Calu3 (cell line): ENCODE measurements around the gene ULK4. TPM values are rescaled to one million over a fixed set of nuclear protein-coding genes. Genes with fewer than 3 reads are reported as not detected.

Source experiments
- BruUV-seq: library from RNA; stranded (reverse); fragments of 400-500 nt; replicated peaks from 2 replicates; lab custom pipeline; 2021; lab: Mats Ljungman, UMichigan
- CTCF ChIA-PET: fragments of 300-600 bp; sonication (Branson Sonifier 250); formaldehyde crosslinking; loops from one replicate; lab custom pipeline; 2022; ENCODE audit warnings: antibody characterized with exemption; lab: Charles Lee
- DNase-seq: peaks from one replicate; pipeline ENCODE4 v3.0.0; 2022
- H3K27ac Mint-ChIP-seq: one replicate; pipeline ENCODE4 v1.8.0; 2022; ENCODE audit warnings: mixed read lengths; ENCODE audit not compliant: unreplicated experiment
- H3K27me3 Mint-ChIP-seq: one replicate; pipeline ENCODE4 v1.8.0; 2022; ENCODE audit warnings: mixed read lengths; ENCODE audit not compliant: unreplicated experiment
- H3K36me3 Mint-ChIP-seq: one replicate; pipeline ENCODE4 v1.8.0; 2022; ENCODE audit warnings: mild to moderate bottlenecking, moderate library complexity, mixed read lengths; ENCODE audit not compliant: insufficient read depth, unreplicated experiment
- H3K4me1 Mint-ChIP-seq: one replicate; pipeline ENCODE4 v1.8.0; 2022; ENCODE audit warnings: mild to moderate bottlenecking, low read depth, mixed read lengths; ENCODE audit not compliant: unreplicated experiment
- H3K4me3 Mint-ChIP-seq: one replicate; pipeline ENCODE4 v1.8.0; 2022; ENCODE audit warnings: mild to moderate bottlenecking, low read depth, moderate library complexity, mixed read lengths; ENCODE audit not compliant: unreplicated experiment
- H3K9me3 Mint-ChIP-seq: one replicate; pipeline ENCODE4 v1.8.0; 2022; ENCODE audit warnings: low read depth, mixed read lengths; ENCODE audit not compliant: unreplicated experiment
- CTCF ChIP-seq: fragments of 200-600 bp; IDR thresholded peaks from one replicate; pipeline ENCODE4 v1.8.0; 2022; ENCODE audit warnings: antibody characterized with exemption; ENCODE audit not compliant: unreplicated experiment
- intact Hi-C: fragments of 100-400 bp; cut with micrococcal nuclease; formaldehyde crosslinking; loops from one replicate; pipeline ENCODE4 v1.10.0; 2022; ENCODE audit not compliant: unreplicated experiment
- total RNA-seq: library from RNA; stranded (reverse); gene quantifications from 2 replicates; pipeline ENCODE4 v1.2.3, GENCODE V29; 2022

Gene ULK4
- total RNA-seq, 1 experiment from 2014 or later = 8.7 TPM

- H3K4me3 Mint-ChIP-seq = no peak overlapping the region
- intact Hi-C loops = no loop called here
- H3K27me3 Mint-ChIP-seq = no peaks in the 10 kb centered on the region
- H3K27ac Mint-ChIP-seq = no peak overlapping the region
- no peak for DNase-seq
- H3K9me3 Mint-ChIP-seq = no peaks in the 10 kb centered on the region
- CTCF ChIA-PET = interaction anchor here (0.6 kb wide), 1 partner anchor 13 kb away, joined by 3 read pairs; no protein-coding TSS in a partner anchor
- no peak for TF ChIP-seq CTCF
- no peaks in the 10 kb centered on the region for H3K36me3 Mint-ChIP-seq
- no peaks in the 10 kb centered on the region for H3K4me1 Mint-ChIP-seq
- no TSS peak for BruUV-seq
Measured at GRCh38 chr3:41430391-41430790, 531.5 kb downstream of the ULK4 start.

- no peak for DNase-seq
- Mint-ChIP-seq H3K27ac (no peak overlapping the region), H3K4me1 (no peaks in the 10 kb centered on the region), H3K9me3 (no peaks in the 10 kb centered on the region), H3K27me3 (no peaks in the 10 kb centered on the region), H3K36me3 (no peaks in the 10 kb centered on the region), H3K4me3 (no peak overlapping the region)
- no TSS peak for BruUV-seq
- intact Hi-C loops = no loop called here
- CTCF ChIA-PET = no interaction called here
- TF ChIP-seq CTCF = no peak
Measured at GRCh38 chr3:41426485-41426884, 535.4 kb downstream of the ULK4 start.

GRCh38 chr3:41424543-41425300 is 537.2 kb downstream of the ULK4 start:
- CTCF ChIA-PET = interaction anchor here (0.6 kb wide), 1 partner anchor 122 kb away, joined by 3 read pairs; no protein-coding TSS in a partner anchor

GRCh38 chr3:41419809-41420208 is 542.1 kb downstream of the ULK4 start:
- H3K4me1 Mint-ChIP-seq = no peaks in the 10 kb centered on the region
- no peaks in the 10 kb centered on the region for H3K9me3 Mint-ChIP-seq
- no peak overlapping the region for H3K27ac Mint-ChIP-seq
- no peaks in the 10 kb centered on the region for H3K36me3 Mint-ChIP-seq
- no peak overlapping the region for H3K4me3 Mint-ChIP-seq
- no peaks in the 10 kb centered on the region for H3K27me3 Mint-ChIP-seq
- intact Hi-C loops = no loop called here
- no peak for DNase-seq
- CTCF ChIA-PET = no interaction called here
- BruUV-seq = no TSS peak
- TF ChIP-seq CTCF = no peak

More at GRCh38 chr3:41424543-41425300, 537.2 kb downstream of the ULK4 start:
- Mint-ChIP-seq H3K27ac (no peak overlapping the region), H3K27me3 (no peaks in the 10 kb centered on the region), H3K36me3 (no peaks in the 10 kb centered on the region), H3K4me1 (no peaks in the 10 kb centered on the region), H3K9me3 (no peaks in the 10 kb centered on the region), H3K4me3 (no peak overlapping the region)
- no peak for TF ChIP-seq CTCF
- intact Hi-C loops = no loop called here
- no TSS peak for BruUV-seq
- DNase-seq = no peak
